ENCODE data around the gene PLEKHO2.

The PLEKHO2 gene

GRCh38 chr15:64898406-64898805 lies 56.7 kb downstream of the PLEKHO2 start:
- Histone ChIP-seq H3K27me3 (ENCODE audit: control insufficient read depth, insufficient read depth, low read length) (no peaks in the 10 kb centered on the region), H3K9ac (ENCODE audit: low read depth, low read length) (no peak overlapping the region), H3K4me3 (ENCODE audit: low read depth, low read length) (no peak overlapping the region), H3K4me1 (ENCODE audit: control insufficient read depth, insufficient read depth, low read length) (peaks cover 14% of the 10 kb centered on the region), H3K9me3 (ENCODE audit: control insufficient read depth, insufficient read depth, low read length) (peaks cover 3% of the 10 kb centered on the region), H3K36me3 (ENCODE audit: control insufficient read depth, insufficient read depth, low read length) (no peaks in the 10 kb centered on the region)

- peaks cover 5% of the 10 kb centered on the region for H3K9me3 ChIP-seq (ENCODE audit: control insufficient read depth, insufficient read depth, low read length)
- no peaks in the 10 kb centered on the region for H3K36me3 ChIP-seq (ENCODE audit: control insufficient read depth, insufficient read depth, low read length)
- no peaks in the 10 kb centered on the region for H3K27me3 ChIP-seq (ENCODE audit: control insufficient read depth, insufficient read depth, low read length)
- H3K9ac ChIP-seq (ENCODE audit: low read depth, low read length), result no peak overlapping the region
- no peak overlapping the region for H3K4me3 ChIP-seq (ENCODE audit: low read depth, low read length)
- H3K4me1 ChIP-seq (ENCODE audit: control insufficient read depth, insufficient read depth, low read length), result peaks cover 6% of the 10 kb centered on the region
These were observed 59.4 kb downstream of the PLEKHO2 start for GRCh38 chr15:64901141-64901540.

- Histone ChIP-seq H3K27me3 (ENCODE audit: control insufficient read depth, insufficient read depth, low read length) (no peaks in the 10 kb centered on the region), H3K9ac (ENCODE audit: low read depth, low read length) (no peak overlapping the region)
These were observed 60.2 kb downstream of the PLEKHO2 start for GRCh38 chr15:64901914-64902313.

GRCh38 chr15:64902863-64903262 lies 61.1 kb downstream of the PLEKHO2 start:
- Histone ChIP-seq H3K4me1 (ENCODE audit: control insufficient read depth, insufficient read depth, low read length) (peaks cover 6% of the 10 kb centered on the region), H3K9me3 (ENCODE audit: control insufficient read depth, insufficient read depth, low read length) (peaks cover 14% of the 10 kb centered on the region), H3K36me3 (ENCODE audit: control insufficient read depth, insufficient read depth, low read length) (no peaks in the 10 kb centered on the region), H3K4me3 (ENCODE audit: low read depth, low read length) (no peak overlapping the region), H3K9ac (ENCODE audit: low read depth, low read length) (no peak overlapping the region), H3K27me3 (ENCODE audit: control insufficient read depth, insufficient read depth, low read length) (no peaks in the 10 kb centered on the region)

More at GRCh38 chr15:64901914-64902313, 60.2 kb downstream of the PLEKHO2 start:
- Histone ChIP-seq H3K4me3 (ENCODE audit: low read depth, low read length) (no peak overlapping the region), H3K36me3 (ENCODE audit: control insufficient read depth, insufficient read depth, low read length) (no peaks in the 10 kb centered on the region), H3K4me1 (ENCODE audit: control insufficient read depth, insufficient read depth, low read length) (peaks cover 6% of the 10 kb centered on the region), H3K9me3 (ENCODE audit: control insufficient read depth, insufficient read depth, low read length) (peaks cover 12% of the 10 kb centered on the region)

GRCh38 chr15:64903326-64903950 lies 61.7 kb downstream of the PLEKHO2 start:
- Histone ChIP-seq H3K9ac (ENCODE audit: low read depth, low read length) (no peak overlapping the region), H3K9me3 (ENCODE audit: control insufficient read depth, insufficient read depth, low read length) (peaks cover 14% of the 10 kb centered on the region), H3K4me3 (ENCODE audit: low read depth, low read length) (no peak overlapping the region), H3K27me3 (ENCODE audit: control insufficient read depth, insufficient read depth, low read length) (no peaks in the 10 kb centered on the region), H3K4me1 (ENCODE audit: control insufficient read depth, insufficient read depth, low read length) (peaks cover 6% of the 10 kb centered on the region), H3K36me3 (ENCODE audit: control insufficient read depth, insufficient read depth, low read length) (no peaks in the 10 kb centered on the region)

GRCh38 chr15:64904189-64904588 lies 62.5 kb downstream of the PLEKHO2 start:
- Histone ChIP-seq H3K36me3 (ENCODE audit: control insufficient read depth, insufficient read depth, low read length) (no peaks in the 10 kb centered on the region), H3K9me3 (ENCODE audit: control insufficient read depth, insufficient read depth, low read length) (peaks cover 14% of the 10 kb centered on the region), H3K27me3 (ENCODE audit: control insufficient read depth, insufficient read depth, low read length) (no peaks in the 10 kb centered on the region), H3K4me1 (ENCODE audit: control insufficient read depth, insufficient read depth, low read length) (peaks cover 6% of the 10 kb centered on the region), H3K4me3 (ENCODE audit: low read depth, low read length) (no peak overlapping the region), H3K9ac (ENCODE audit: low read depth, low read length) (no peak overlapping the region)

- Histone ChIP-seq H3K36me3 (ENCODE audit: control insufficient read depth, insufficient read depth, low read length) (no peaks in the 10 kb centered on the region), H3K27me3 (ENCODE audit: control insufficient read depth, insufficient read depth, low read length) (peaks cover 3% of the 10 kb centered on the region), H3K4me1 (ENCODE audit: control insufficient read depth, insufficient read depth, low read length) (peaks cover 6% of the 10 kb centered on the region), H3K4me3 (ENCODE audit: low read depth, low read length) (peak overlapping the region; percentile 34), H3K9ac (ENCODE audit: low read depth, low read length) (no peak overlapping the region), H3K9me3 (ENCODE audit: control insufficient read depth, insufficient read depth, low read length) (peaks cover 14% of the 10 kb centered on the region)
These were observed 63.6 kb downstream of the PLEKHO2 start for GRCh38 chr15:64905119-64905831.

GRCh38 chr15:64905941-64906340 lies 64.2 kb downstream of the PLEKHO2 start:
- Histone ChIP-seq H3K9ac (ENCODE audit: low read depth, low read length) (no peak overlapping the region), H3K4me3 (ENCODE audit: low read depth, low read length) (no peak overlapping the region), H3K27me3 (ENCODE audit: control insufficient read depth, insufficient read depth, low read length) (peaks cover 8% of the 10 kb centered on the region)

GRCh38 chr15:64906402-64906801 lies 64.7 kb downstream of the PLEKHO2 start:
- Histone ChIP-seq H3K4me3 (ENCODE audit: low read depth, low read length) (no peak overlapping the region), H3K36me3 (ENCODE audit: control insufficient read depth, insufficient read depth, low read length) (no peaks in the 10 kb centered on the region), H3K9ac (ENCODE audit: low read depth, low read length) (no peak overlapping the region), H3K4me1 (ENCODE audit: control insufficient read depth, insufficient read depth, low read length) (peaks cover 6% of the 10 kb centered on the region), H3K27me3 (ENCODE audit: control insufficient read depth, insufficient read depth, low read length) (peaks cover 12% of the 10 kb centered on the region), H3K9me3 (ENCODE audit: control insufficient read depth, insufficient read depth, low read length) (peaks cover 12% of the 10 kb centered on the region)

More at GRCh38 chr15:64905941-64906340, 64.2 kb downstream of the PLEKHO2 start:
- no peaks in the 10 kb centered on the region for H3K36me3 ChIP-seq (ENCODE audit: control insufficient read depth, insufficient read depth, low read length)
- H3K4me1 ChIP-seq (ENCODE audit: control insufficient read depth, insufficient read depth, low read length), result peaks cover 6% of the 10 kb centered on the region
- peaks cover 14% of the 10 kb centered on the region for H3K9me3 ChIP-seq (ENCODE audit: control insufficient read depth, insufficient read depth, low read length)

GRCh38 chr15:64907991-64908390 lies 66.3 kb downstream of the PLEKHO2 start:
- Histone ChIP-seq H3K27me3 (ENCODE audit: control insufficient read depth, insufficient read depth, low read length) (peaks cover 23% of the 10 kb centered on the region), H3K9ac (ENCODE audit: low read depth, low read length) (no peak overlapping the region), H3K9me3 (ENCODE audit: control insufficient read depth, insufficient read depth, low read length) (peaks cover 12% of the 10 kb centered on the region), H3K4me3 (ENCODE audit: low read depth, low read length) (no peak overlapping the region), H3K36me3 (ENCODE audit: control insufficient read depth, insufficient read depth, low read length) (no peaks in the 10 kb centered on the region), H3K4me1 (ENCODE audit: control insufficient read depth, insufficient read depth, low read length) (peaks cover 6% of the 10 kb centered on the region)

GRCh38 chr15:64909546-64909945 lies 67.8 kb downstream of the PLEKHO2 start:
- H3K9me3 ChIP-seq (ENCODE audit: control insufficient read depth, insufficient read depth, low read length), result peaks cover 12% of the 10 kb centered on the region
- H3K36me3 ChIP-seq (ENCODE audit: control insufficient read depth, insufficient read depth, low read length), result no peaks in the 10 kb centered on the region
- peaks cover 30% of the 10 kb centered on the region for H3K27me3 ChIP-seq (ENCODE audit: control insufficient read depth, insufficient read depth, low read length)
- no peak overlapping the region for H3K4me3 ChIP-seq (ENCODE audit: low read depth, low read length)
- no peaks in the 10 kb centered on the region for H3K4me1 ChIP-seq (ENCODE audit: control insufficient read depth, insufficient read depth, low read length)
- no peak overlapping the region for H3K9ac ChIP-seq (ENCODE audit: low read depth, low read length)
